IPS DF 19.7 (cell line): Measurements from ENCODE around the gene BICRA.

Experiments used
- DNase-seq: peaks from one replicate; pipeline ENCODE4 v3.0.0-alpha.2; 2013; ENCODE audit warnings: low read depth, low spot score

BICRA gene

DNA sequence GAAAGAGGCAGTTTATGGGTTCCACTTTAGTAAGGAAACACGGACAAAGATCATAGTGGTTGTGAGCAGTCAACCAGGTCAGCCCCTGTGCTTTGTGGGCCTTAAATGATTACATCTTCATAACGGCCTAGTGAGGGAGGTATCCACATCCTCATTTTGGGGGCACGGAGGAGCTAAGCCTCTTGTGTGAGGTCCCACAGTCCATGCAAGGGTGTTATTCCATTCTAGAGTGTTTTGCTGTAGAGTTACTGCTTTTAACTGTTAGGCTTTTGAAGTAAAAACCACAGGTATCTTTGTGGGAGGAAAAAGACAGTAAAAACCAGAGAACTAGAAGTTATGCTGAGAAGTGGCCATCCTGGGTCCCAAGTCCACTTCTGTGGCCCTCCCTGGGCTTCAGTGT is 140.4 kb downstream of the BICRA start:
- DNase-seq: no peak

DNA sequence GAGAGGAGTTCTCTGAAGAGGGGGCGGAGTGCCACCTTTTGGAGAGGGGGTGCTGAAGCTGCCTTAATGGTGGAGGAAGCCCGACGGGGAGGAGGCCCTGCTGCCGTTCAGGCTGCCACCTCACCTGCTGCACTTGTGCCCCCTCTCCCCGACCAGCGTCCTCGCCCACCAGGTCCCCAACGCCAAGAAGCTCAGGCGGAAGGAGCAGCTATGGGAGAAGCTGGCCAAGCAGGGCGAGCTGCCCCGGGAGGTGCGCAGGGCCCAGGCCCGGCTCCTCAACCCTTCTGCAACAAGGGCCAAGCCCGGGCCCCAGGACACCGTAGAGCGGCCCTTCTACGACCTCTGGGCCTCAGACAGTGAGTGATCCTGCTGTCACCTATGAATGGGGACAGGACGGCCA is 141.8 kb downstream of the BICRA start:
- DNase-seq: no peak

DNA sequence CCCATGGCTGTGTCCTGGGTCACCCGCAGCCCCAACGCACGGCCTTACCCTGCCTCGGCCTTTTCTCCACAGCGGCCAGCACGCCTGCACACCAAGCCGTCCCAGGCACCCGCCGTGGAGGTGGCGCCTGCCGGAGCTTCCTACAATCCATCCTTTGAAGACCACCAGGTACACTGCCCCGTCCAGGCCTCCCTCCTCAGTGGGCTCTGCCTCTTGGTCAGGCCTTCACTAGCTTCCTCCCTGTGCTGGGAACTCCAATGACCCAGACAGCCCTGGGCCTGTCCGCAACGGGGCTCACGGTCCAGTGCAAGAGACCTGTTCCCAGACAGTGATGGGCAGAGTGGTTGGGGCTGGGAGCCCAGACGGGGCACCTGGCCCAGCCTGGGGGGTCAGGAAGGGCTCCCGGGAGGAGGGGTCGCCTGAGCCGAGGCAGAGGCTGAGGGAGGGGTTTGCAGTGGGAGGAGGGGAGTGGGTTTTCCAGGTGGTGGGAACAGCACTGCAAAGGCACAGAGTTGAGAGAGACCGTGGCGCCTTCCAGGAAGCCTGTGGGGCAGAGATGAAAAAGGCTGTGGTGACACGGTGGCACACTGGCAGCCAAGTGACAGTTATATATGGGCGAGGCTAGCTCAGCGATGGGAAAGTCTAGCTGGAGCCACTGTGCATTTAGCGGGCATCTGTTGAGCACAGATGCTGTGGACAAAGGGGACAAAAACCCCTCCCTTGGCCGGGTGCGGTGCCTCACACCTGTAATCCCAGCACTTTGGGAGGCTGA is 143.7 kb downstream of the BICRA start:
- DNase-seq: no peak
